HCT116 (cell line): Measurements from ENCODE around the gene CACNA1E. TPM values are rescaled to one million over a fixed set of nuclear protein-coding genes. Genes with fewer than 3 reads are reported as not detected.

ENCODE experiments used
- ATAC-seq: fragments of 200-7000 bp; cut with Tn5 transposase; 2 replicates; pipeline ENCODE4 v1.9.1; 2020; ENCODE audit warnings: mild to moderate bottlenecking, moderate library complexity
- BruUV-seq: library from RNA; stranded (reverse); fragments of 400-500 nt; replicated peaks from 2 replicates; lab custom pipeline; 2021; lab: Mats Ljungman, UMichigan
- CTCF ChIA-PET: fragments of 300-600 bp; sonication (Branson Sonifier 250); formaldehyde crosslinking; loops from one replicate; lab custom pipeline; 2021; ENCODE audit warnings: antibody characterized with exemption; lab: Charles Lee
- POLR2A ChIA-PET: fragments of 300-600, 350-600 bp; sonication (Branson Sonifier 250); formaldehyde crosslinking; loops from one replicate; lab custom pipeline; 2021; ENCODE audit warnings: antibody characterized with exemption; lab: Charles Lee
- RAD21 ChIA-PET, 2 experiments: fragments of 300-600 bp; sonication (Branson Sonifier 250); formaldehyde crosslinking; loops; one replicate each; lab custom pipeline; 2023; ENCODE audit warnings: low total read pairs in 2 of 2; ENCODE audit not compliant: uncharacterized antibody in 2 of 2, unreplicated experiment in 2 of 2, low non-redundant PET in 1 of 2; lab: Charles Lee
- DNase-seq: peaks from one replicate; pipeline ENCODE4 v3.0.0-alpha.2; 2010; ENCODE audit warnings: low read depth, low spot score
- H2AFZ ChIP-seq: fragments of 200-600 bp; shearing (Covaris generic), sonication (generic); 2 replicates; pipeline ENCODE4 v1.6.1; 2017; ENCODE audit warnings: low read depth, mixed run types, mixed read lengths, antibody characterized with exemption, low read length; ENCODE audit not compliant: poor library complexity, severe bottlenecking
- H3K27ac ChIP-seq: 2 replicates; pipeline ENCODE4 v1.5.1; 2012; ENCODE audit warnings: low read depth, low read length
- H3K27me3 ChIP-seq: fragments of 200-600 bp; sonication (generic); 2 replicates; pipeline ENCODE4 v1.6.1; 2016; ENCODE audit warnings: mixed run types, low read length, mixed read lengths; ENCODE audit not compliant: insufficient read depth
- H3K36me3 ChIP-seq, 2 experiments: fragments of 200-500 bp in 1 of 2; fragments of 200-600 bp in 1 of 2; sonication (Bioruptor generic) in 1 of 2; sonication (generic) in 1 of 2; 2 replicates each; pipeline versions ENCODE4 v1.5.1 to v1.6.1; 2014 to 2016; ENCODE audit warnings: low read length in 2 of 2, inconsistent platforms in 1 of 2, mixed read lengths in 1 of 2, mixed run types in 1 of 2; ENCODE audit not compliant: insufficient read depth in 2 of 2, control insufficient read depth in 1 of 2
- H3K4me1 ChIP-seq, 2 experiments: fragments of 200-600 bp in 1 of 2; sonication (generic) in 1 of 2; 2 replicates each; pipeline versions ENCODE4 v1.5.1 to v1.6.1; 2012 to 2017; ENCODE audit warnings: low read length in 2 of 2, inconsistent platforms in 1 of 2, mild to moderate bottlenecking in 1 of 2, mixed read lengths in 1 of 2, mixed run types in 1 of 2, moderate library complexity in 1 of 2; ENCODE audit not compliant: insufficient read depth in 2 of 2, control insufficient read depth in 1 of 2
- H3K4me2 ChIP-seq: fragments of 200-600 bp; sonication (generic); 2 replicates; pipeline ENCODE4 v1.6.1; 2017; ENCODE audit warnings: mixed run types, low read length, mixed read lengths
- H3K4me3 ChIP-seq, 2 experiments: fragments of 200-600 bp in 1 of 2; sonication (generic) in 1 of 2; replicated peaks in 1 of 2; 2 replicates each; pipeline ENCODE4 v1.5.1; 2011 to 2016; ENCODE audit warnings: low read length in 2 of 2, control low read depth in 1 of 2, low read depth in 1 of 2, mild to moderate bottlenecking in 1 of 2, mixed read lengths in 1 of 2, mixed run types in 1 of 2
- H3K79me2 ChIP-seq: fragments of 200-600 bp; sonication (generic); 2 replicates; pipeline ENCODE4 v1.6.1; 2017; ENCODE audit warnings: mild to moderate bottlenecking, mixed run types, low read length, moderate library complexity, mixed read lengths; ENCODE audit not compliant: insufficient read depth
- H3K9ac ChIP-seq: fragments of 200-600 bp; sonication (generic); 2 replicates; pipeline ENCODE4 v1.6.1; 2016; ENCODE audit warnings: low read length, mixed read lengths
- H3K9me2 ChIP-seq: fragments of 200-600 bp; sonication (generic), shearing (Covaris generic); 2 replicates; pipeline ENCODE4 v1.6.1; 2017; ENCODE audit warnings: mixed run types, mild to moderate bottlenecking, moderate library complexity; ENCODE audit not compliant: insufficient read depth
- H3K9me3 ChIP-seq, 2 experiments: fragments of 200-500 bp in 1 of 2; fragments of 200-600 bp in 1 of 2; sonication (Bioruptor generic) in 1 of 2; sonication (generic) in 1 of 2; 2 replicates each; pipeline ENCODE4 v1.6.1; 2014 to 2017; ENCODE audit warnings: low read length in 2 of 2, mixed read lengths in 2 of 2, inconsistent platforms in 1 of 2, low read depth in 1 of 2, mild to moderate bottlenecking in 1 of 2, mixed run types in 1 of 2, moderate library complexity in 1 of 2; ENCODE audit not compliant: control insufficient read depth in 1 of 2, insufficient read depth in 1 of 2
- H4K20me1 ChIP-seq: fragments of 200-600 bp; sonication (generic), shearing (Covaris generic); 2 replicates; pipeline ENCODE4 v1.6.1; 2017; ENCODE audit warnings: mixed run types, mild to moderate bottlenecking, moderate library complexity; ENCODE audit not compliant: insufficient read depth
- EGR1 ChIP-seq: IDR thresholded peaks from 2 replicates; pipeline ENCODE4 v1.6.1; 2012; ENCODE audit warnings: low read depth
- EZH2phosphoT487 ChIP-seq: fragments of 200-600 bp; IDR thresholded peaks from 2 replicates; pipeline ENCODE4 v1.6.1; 2018; ENCODE audit warnings: antibody characterized with exemption, borderline replicate concordance
- FOSL1 ChIP-seq: IDR thresholded peaks from 2 replicates; pipeline ENCODE4 v1.6.1; 2012; ENCODE audit warnings: low read depth
- SIN3A ChIP-seq: IDR thresholded peaks from 2 replicates; pipeline ENCODE4 v1.6.1; 2012; ENCODE audit warnings: low read depth
- SRF ChIP-seq: IDR thresholded peaks from 2 replicates; pipeline ENCODE4 v1.6.1; 2012; ENCODE audit warnings: low read depth
- ZFX ChIP-seq: fragments of 450-650 bp; IDR thresholded peaks from 2 replicates; pipeline ENCODE4 v1.6.1; 2017
- intact Hi-C: fragments of 100-400 bp; cut with micrococcal nuclease; formaldehyde crosslinking; loops from 2 replicates; pipeline ENCODE4 v1.10.0; 2022
- total RNA-seq: library from RNA; stranded (reverse); gene quantifications from one replicate; pipeline ENCODE4 v1.2.1, GENCODE V29; 2021; ENCODE audit not compliant: unreplicated experiment

CACNA1E gene
- total RNA-seq, 1 experiment from 2014 or later, result 0.02 TPM

GRCh38 chr1:181548497-181548896 lies 65.2 kb downstream of the CACNA1E start:
- Histone ChIP-seq H2AFZ (no peak overlapping the region), H3K27ac (no peak overlapping the region), H3K9me2 (no peaks in the 10 kb centered on the region), H3K79me2 (no peaks in the 10 kb centered on the region), H3K27me3 (peaks cover 42% of the 10 kb centered on the region), H3K9ac (no peak overlapping the region), H3K4me1 (no peaks in the 10 kb centered on the region), H3K9me3 (no peaks in the 10 kb centered on the region), H3K4me2 (no peak overlapping the region), H3K36me3 (no peaks in the 10 kb centered on the region; a peak in 1 of 4 replicates), H4K20me1 (no peaks in the 10 kb centered on the region), H3K4me3 (no peak overlapping the region)
- CTCF ChIA-PET, result no interaction called here
- RAD21 ChIA-PET, result no interaction called here
- no TSS peak for BruUV-seq
- TF ChIP-seq SRF (no peak), FOSL1 (no peak)
- intact Hi-C loops, result no loop called here
- DNase-seq (no peak), ATAC-seq (no peak)
- POLR2A ChIA-PET, result no interaction called here

GRCh38 chr1:181551249-181551648 lies 67.9 kb downstream of the CACNA1E start:
- H3K27me3 ChIP-seq, result peaks cover 43% of the 10 kb centered on the region
- DNase-seq (no peak), ATAC-seq (no peak)
- H3K4me1 ChIP-seq, result no peaks in the 10 kb centered on the region
- RAD21 ChIA-PET, result no interaction called here
- no peak overlapping the region for H3K4me2 ChIP-seq
- CTCF ChIA-PET, result no interaction called here
- H4K20me1 ChIP-seq, result no peaks in the 10 kb centered on the region
- no peaks in the 10 kb centered on the region; a peak in 1 of 4 replicates for H3K36me3 ChIP-seq
- H3K79me2 ChIP-seq, result no peaks in the 10 kb centered on the region
- no peak overlapping the region for H3K9ac ChIP-seq
- BruUV-seq, result no TSS peak
- intact Hi-C loops, result no loop called here
- no peak overlapping the region for H2AFZ ChIP-seq
- TF ChIP-seq EZH2phosphoT487, result no peak
- no peak for TF ChIP-seq SIN3A
- TF ChIP-seq ZFX, result no peak
- TF ChIP-seq SRF, result no peak
- TF ChIP-seq EGR1, result no peak
- TF ChIP-seq FOSL1, result no peak
- no peak overlapping the region for H3K27ac ChIP-seq
- no peak overlapping the region for H3K4me3 ChIP-seq
- H3K9me3 ChIP-seq, result no peaks in the 10 kb centered on the region
- no peaks in the 10 kb centered on the region for H3K9me2 ChIP-seq
- POLR2A ChIA-PET, result no interaction called here
